HG03571 (cell line): ENCODE results near the gene FGF1.

Experiments
- ATAC-seq: cut with Tn5 transposase; IDR thresholded peaks from one replicate; pipeline ENCODE4 v1.9.1; 2021; ENCODE audit not compliant: unreplicated experiment

The FGF1 gene

DNA sequence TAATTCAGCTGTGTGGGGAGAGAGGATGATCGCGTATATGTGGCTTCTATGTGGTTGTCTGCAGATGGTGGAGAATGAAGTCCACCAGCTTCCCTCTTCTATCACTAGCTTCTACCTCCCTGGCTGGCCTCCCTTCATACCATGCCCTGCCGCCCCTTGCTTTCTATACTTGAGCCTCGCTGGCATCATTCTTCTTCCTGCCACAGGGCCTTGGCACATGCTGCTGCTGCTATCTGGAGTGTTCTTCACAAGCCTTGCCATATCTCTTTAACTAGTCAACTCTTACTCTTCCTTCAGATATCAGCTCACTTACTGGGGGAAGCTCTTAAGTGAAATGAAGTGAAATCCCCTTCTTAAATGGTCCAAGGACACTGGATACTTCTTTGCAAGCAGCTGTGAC is 100.4 kb downstream of the FGF1 start:
- ATAC-seq: no peak

DNA sequence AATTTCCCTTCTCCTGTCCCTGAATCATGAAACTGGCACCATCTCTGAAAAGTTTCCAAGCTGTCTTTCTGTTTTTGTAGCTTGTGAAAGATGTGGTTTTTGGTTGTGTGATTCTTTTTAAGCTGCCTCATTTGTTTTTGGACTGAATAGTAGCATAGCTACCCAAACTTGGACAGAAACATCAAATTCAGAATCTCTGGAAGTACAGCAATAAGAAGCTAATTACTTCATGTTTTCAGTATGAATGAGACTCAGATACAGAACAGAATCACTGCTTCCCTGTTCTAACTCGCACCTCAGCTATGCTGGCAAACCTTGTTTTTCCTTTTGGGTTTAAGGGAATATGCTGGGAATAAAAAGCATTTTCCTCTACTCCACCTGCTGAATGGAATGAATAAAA is 101.0 kb downstream of the FGF1 start:
- no peak for ATAC-seq

- no peak for ATAC-seq
Observed at GRCh38 chr5:142578161-142578830, 107.6 kb downstream of the FGF1 start.

- no peak for ATAC-seq
Observed at GRCh38 chr5:142576804-142577203, 109.1 kb downstream of the FGF1 start.

DNA sequence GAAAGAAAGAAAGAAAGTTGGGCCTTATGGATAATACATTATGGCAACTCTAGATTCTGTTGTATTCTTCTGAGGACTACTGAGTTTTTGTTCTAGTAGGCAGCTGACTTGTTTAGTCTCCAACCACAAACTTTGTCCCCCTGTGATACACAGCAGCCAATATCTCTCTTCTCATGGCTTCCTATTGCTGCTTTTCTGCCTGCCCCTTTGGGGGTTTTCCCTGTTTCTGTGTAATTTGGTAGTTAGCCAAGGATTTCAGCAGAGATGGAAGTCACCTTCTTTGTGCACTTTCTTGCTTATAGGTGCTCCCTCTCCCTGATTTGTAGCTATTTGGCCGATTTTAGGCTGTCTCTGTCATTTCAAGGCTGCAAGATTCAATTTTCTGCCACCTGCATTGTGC is 109.6 kb downstream of the FGF1 start:
- ATAC-seq: no peak

- ATAC-seq: no peak
Observed at GRCh38 chr5:142572006-142572405, 113.9 kb downstream of the FGF1 start.

DNA sequence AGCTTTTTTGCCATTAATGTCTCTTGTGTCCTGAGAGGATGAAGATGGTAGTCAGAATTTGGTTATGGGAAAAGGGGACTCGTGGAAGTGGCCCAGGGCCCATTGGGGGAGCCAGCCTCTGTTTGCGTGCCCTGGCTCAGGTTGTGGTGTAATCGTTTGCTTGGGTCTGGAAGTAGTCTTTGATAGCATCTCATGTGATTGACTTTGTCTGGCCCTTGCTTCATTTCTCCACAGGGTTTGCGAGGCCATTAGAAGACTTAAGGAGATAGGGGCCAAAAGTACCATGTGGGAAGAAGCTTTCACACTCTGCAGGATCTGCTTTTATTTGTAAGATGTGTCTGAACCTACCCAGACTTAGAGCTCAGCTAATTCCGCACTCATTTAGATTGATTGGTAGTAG is 114.5 kb downstream of the FGF1 start:
- no peak for ATAC-seq

DNA sequence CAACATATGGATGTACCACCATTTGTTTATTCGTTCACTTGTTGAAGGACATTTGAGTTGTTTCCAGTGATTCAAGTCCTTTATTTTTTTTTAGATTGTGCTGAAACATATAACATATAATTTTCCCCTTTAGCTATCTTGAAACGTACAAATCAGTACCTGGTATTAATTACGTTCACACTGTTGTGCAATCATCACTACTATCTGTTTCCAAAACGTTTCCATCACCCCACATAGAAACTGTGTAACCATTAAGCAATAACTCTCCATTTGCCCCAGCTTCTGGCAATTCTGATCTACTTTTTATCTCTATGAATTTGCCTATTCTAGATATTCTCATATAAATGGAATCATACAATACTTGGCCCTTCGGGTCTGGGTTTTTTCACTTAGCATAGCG is 116.0 kb downstream of the FGF1 start:
- ATAC-seq: no peak

- ATAC-seq: no peak
Observed at GRCh38 chr5:142568996-142569335, 116.9 kb downstream of the FGF1 start.

DNA sequence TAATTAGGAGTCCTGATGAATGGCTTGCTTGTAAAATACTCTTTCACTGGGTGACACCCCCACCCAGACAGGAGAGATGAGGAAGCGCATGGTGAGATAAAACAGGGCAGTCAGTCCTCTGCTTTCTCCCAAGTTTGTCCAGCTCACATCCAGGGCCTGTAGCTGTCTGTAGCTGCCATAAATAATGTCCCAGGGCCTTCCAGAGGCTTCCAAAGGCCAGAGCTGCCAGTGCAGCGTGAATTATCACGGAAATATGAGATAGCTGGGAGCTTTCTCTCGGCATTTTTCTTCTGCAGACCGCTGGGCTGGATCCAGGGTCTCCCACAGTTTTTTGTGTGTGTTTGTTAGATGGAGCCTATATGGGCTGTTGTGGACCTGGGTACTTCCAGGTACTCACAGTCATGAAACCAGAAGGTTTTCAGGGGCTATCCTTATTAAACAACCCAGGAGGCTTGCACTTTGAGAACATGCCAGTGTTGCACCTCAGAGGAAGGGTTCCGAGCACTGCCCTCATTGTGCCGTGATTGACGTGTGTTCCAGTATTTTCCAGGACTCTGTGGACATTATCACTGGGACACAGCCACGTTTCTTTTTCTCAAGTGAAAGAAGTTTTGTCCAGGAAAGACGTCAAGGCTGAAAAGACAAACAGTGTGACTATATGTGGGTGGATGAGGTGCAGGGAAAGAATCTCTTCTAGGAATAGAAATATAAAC is 117.5 kb downstream of the FGF1 start:
- ATAC-seq: no peak

GRCh38 chr5:142561486-142562097 is 124.3 kb downstream of the FGF1 start:
- no peak for ATAC-seq

DNA sequence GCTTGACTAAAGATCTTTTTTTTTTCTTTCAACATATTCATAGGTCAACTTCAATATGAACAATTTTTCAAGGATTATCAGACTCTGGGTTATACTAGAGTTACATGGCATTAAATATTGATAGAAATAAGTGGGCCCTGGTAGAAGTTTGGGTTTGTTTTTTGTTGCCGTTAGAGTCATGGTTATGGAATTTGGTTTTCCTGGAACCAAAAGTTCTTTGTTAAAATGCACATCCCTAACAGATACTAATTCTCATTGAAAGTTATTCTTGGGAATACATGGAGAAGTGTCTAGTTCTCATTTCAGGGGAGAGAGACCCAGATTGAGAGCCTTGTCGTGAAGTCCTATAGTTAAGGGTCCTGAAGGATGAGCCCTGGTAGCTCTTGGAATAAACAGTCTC is 124.9 kb downstream of the FGF1 start:
- no peak for ATAC-seq

GRCh38 chr5:142552107-142552506 is 133.8 kb downstream of the FGF1 start:
- ATAC-seq: no peak

DNA sequence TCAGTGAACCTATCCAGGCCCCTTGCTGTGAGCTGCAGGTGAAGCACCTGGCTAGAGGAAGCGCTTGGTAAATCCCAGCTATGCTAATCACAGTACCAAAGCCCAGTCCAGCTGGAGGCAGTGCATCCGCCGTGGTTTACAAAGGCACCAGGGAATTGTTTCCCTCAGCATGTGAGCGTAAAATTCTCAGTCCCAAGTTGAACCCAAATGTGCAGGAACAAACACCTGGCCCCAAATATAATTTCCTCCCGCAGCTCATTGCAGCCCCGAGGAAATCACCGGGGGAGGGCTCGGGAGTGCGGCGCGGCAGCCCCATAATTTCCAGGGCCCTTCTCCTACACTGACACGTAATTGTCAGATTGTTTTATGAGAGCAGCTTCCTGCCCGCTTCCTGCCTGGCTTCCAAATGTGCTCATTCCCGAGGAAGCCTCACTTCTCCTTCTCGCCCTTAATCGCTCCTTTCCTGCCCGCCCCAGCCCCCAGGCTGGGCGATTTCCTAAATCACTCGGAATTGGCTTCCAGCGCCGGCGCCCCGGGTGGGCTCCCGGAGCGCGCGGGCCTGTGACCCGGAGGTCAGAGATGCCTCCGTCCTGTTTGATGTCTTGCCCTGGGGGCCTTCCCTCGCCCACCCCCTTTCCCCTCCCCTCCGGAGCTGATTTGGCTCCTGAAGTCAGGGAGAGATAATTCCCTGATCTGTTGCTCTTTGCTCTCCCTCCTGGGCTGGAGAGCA is 134.4 kb downstream of the FGF1 start:
- ATAC-seq: no peak

- no peak for ATAC-seq
Observed at GRCh38 chr5:142550471-142550870, 135.4 kb downstream of the FGF1 start.

DNA sequence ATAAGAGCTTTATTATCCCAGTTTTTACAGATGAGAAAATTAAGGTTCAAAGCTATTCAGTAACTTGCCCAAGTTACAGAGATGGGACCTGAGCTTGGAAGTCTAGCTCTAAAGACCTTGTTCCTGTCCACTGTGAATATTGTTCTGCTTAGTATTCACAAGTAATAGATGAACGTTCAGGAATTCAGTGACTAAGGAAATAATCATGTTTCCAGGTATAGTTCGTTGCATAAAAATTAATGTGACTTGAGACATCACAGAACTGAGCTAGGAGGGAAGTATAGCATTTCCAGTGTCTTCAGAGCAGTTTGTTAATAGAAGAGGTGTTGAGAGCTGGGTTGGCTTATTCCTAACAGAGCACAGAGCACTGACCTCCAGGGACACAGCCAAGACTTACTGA is 136.1 kb downstream of the FGF1 start:
- no peak for ATAC-seq

DNA sequence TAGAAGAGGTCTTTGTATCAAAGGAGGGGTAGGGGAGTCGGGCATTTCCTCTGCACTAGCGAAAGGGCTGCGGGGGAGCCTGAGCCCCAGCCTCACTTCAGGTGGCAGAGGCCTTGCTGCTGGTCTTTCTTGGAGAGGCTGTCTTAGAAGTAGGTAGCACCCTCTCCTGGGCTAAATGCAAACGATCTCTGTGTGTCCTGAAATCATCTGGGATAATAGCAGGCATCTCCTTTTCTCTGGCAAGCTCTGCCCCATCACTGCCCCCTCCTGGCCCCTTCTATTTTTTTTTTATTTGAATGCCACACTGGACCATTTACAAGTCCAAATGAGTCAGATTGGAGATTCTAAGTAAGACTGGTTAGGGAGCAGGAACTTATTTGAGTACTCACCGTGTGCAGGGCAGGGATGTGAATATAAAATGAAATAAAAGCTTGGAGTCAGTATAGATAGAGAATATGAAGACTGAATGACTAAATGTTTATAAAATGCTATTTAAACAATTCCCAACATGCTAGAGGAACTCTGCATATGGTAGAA is 137.1 kb downstream of the FGF1 start:
- no peak for ATAC-seq

- no peak for ATAC-seq
Observed at GRCh38 chr5:142547445-142548380, 138.2 kb downstream of the FGF1 start.

DNA sequence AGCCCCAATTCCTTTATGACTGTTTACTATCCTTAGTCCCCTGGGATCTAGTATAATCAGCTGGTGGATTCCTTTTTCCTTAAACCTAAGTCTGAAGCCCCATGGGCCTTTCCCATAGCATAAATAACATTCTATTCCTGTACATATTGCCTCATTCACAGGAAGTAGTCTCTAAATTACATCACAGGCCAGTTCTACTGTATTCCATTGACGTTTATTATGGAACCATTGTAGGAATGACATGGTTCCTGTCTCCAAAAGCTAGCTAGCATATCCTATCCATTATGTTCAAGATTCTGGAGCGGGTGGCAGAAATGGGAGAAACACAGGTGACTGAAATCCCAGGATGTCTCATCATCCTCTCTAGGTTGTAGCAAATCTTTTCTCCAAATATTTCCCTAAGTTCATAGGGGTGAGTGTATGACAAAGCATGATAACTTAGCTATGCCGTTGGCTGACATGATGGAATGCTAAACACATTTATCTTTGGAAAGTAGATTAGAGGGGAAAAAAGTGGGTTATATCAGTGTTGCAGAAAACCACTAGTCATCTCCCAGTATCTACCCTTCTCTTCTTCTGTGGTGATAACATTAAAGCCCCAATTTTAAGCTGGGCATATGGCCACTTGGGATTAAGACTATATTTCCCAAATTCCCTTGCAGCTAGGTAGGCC is 140.1 kb downstream of the FGF1 start:
- no peak for ATAC-seq
